ENCODE results near the gene KCNH1. TPM values are rescaled to one million over a fixed set of nuclear protein-coding genes. Genes with fewer than 3 reads are reported as not detected.

KCNH1 gene
- total and polyA plus RNA-seq, 2 experiments from 2014 or later = 0.03 to 0.17 TPM

DNA sequence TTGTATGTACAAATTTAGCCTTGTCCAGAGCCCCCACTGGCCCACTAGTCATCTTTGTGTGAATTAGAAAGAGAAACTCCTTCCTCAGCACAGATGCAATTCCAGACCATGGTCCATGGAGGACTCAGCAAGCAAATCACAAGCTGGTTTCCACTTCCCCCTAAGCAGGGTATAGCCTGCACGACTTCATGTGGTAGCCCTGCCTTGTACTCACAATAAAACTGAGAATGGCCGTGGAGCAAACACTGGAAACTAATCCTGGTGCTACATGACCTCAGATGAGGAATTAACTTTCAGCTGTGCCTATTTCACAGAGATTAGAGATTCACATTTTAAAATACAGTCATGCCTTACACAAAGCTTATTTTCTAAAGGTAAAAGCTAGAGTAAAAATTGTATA lies 32.5 kb downstream of the KCNH1 start:
- Histone ChIP-seq H3K27me3 (no peaks in the 10 kb centered on the region), H2AFZ (no peak overlapping the region), H3K36me3 (replicated peaks; ENCODE audit: insufficient read depth, low read depth) (no peaks in the 10 kb centered on the region), H3K79me2 (no peaks in the 10 kb centered on the region), H3K4me3 (no peak overlapping the region), H3K9me2 (replicated peaks; ENCODE audit: insufficient read depth) (no peaks in the 10 kb centered on the region), H3K27ac (no peak overlapping the region), H3K9me3 (ENCODE audit: low read depth) (no peaks in the 10 kb centered on the region), H3K4me2 (no peak overlapping the region), H4K20me1 (ENCODE audit: insufficient read depth, poor library complexity, severe bottlenecking) (no peaks in the 10 kb centered on the region), H3K4me1 (ENCODE audit: insufficient read depth) (no peaks in the 10 kb centered on the region)
- TF ChIP-seq EZH2 (IDR thresholded peaks at IDR 0.05; ENCODE audit: borderline replicate concordance) = no peak
- TF ChIP-seq EZH2phosphoT487 (IDR thresholded peaks at IDR 0.05; ENCODE audit: low read depth, severe bottlenecking, unreplicated experiment) = no peak
- TF ChIP-seq, protein P1, sequence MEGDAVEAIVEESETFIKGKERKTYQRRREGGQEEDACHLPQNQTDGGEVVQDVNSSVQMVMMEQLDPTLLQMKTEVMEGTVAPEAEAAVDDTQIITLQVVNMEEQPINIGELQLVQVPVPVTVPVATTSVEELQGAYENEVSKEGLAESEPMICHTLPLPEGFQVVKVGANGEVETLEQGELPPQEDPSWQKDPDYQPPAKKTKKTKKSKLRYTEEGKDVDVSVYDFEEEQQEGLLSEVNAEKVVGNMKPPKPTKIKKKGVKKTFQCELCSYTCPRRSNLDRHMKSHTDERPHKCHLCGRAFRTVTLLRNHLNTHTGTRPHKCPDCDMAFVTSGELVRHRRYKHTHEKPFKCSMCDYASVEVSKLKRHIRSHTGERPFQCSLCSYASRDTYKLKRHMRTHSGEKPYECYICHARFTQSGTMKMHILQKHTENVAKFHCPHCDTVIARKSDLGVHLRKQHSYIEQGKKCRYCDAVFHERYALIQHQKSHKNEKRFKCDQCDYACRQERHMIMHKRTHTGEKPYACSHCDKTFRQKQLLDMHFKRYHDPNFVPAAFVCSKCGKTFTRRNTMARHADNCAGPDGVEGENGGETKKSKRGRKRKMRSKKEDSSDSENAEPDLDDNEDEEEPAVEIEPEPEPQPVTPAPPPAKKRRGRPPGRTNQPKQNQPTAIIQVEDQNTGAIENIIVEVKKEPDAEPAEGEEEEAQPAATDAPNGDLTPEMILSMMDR (IDR thresholded peaks at IDR 0.05; ENCODE audit: poor library complexity) = no peak
- WGBS (ENCODE audit: low lambda C conversion rate, missing lambda C conversion rate) = 59% methylated on average over 2 of the region's 2 CpGs
- no peak for DNase-seq (ENCODE audit: low spot score)

DNA sequence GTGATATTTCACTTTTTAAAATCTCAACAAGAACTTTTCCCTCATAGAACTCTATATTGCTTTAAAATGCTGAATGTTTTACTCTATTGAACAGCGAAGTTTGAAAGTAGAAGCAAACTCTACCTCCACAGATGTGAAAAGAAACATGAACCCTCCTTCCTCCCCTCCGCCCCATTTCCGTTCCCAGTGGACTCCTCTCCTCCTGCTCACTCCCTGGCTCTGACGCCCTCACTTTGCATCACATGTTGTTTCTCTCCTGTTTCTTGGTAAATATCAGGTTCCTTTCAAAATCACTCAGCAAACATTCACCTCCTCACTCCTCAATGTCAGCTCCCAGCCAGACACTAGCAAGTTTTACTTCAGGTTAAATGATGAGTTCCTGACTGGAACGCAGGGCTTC lies 34.6 kb downstream of the KCNH1 start:
- H3K36me3 ChIP-seq (replicated peaks; ENCODE audit: insufficient read depth, low read depth) = no peaks in the 10 kb centered on the region
- H3K4me3 ChIP-seq = no peak overlapping the region
- no peaks in the 10 kb centered on the region for H3K27me3 ChIP-seq
- H2AFZ ChIP-seq = no peak overlapping the region
- TF ChIP-seq EZH2phosphoT487 (IDR thresholded peaks at IDR 0.05; ENCODE audit: low read depth, severe bottlenecking, unreplicated experiment) (no peak), EZH2 (IDR thresholded peaks at IDR 0.05; ENCODE audit: borderline replicate concordance) (no peak)
- TF ChIP-seq, protein P1 (IDR thresholded peaks at IDR 0.05; ENCODE audit: poor library complexity) = no peak
- WGBS (ENCODE audit: low lambda C conversion rate, missing lambda C conversion rate) = 67% methylated on average over 5 of the region's 5 CpGs
- no peaks in the 10 kb centered on the region for H3K9me2 ChIP-seq (replicated peaks; ENCODE audit: insufficient read depth)
- H3K79me2 ChIP-seq = no peaks in the 10 kb centered on the region
- no peak overlapping the region for H3K4me2 ChIP-seq
- DNase-seq (ENCODE audit: low spot score) = no peak
- H3K9me3 ChIP-seq (ENCODE audit: low read depth) = no peaks in the 10 kb centered on the region
- no peaks in the 10 kb centered on the region for H4K20me1 ChIP-seq (ENCODE audit: insufficient read depth, poor library complexity, severe bottlenecking)
- H3K4me1 ChIP-seq (ENCODE audit: insufficient read depth) = no peaks in the 10 kb centered on the region
- H3K27ac ChIP-seq = no peak overlapping the region

DNA sequence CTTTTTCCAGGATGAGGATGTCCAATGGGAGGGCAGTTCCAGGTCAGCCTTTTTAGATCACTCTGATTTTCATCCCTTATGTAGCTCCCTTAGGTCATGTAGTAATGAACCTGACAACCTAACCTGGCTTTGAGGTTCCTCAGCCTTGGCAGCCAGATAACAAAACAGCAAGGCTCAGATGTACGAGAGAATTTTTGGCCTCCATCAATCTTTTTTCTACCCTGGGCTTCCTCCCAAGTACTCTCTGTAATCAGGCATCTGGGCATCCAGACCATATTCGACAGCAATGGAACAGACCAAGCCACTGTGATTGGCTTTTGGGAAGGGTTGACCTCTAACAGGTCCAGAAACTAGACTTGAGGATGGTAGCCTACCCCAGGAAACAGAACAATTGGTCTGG lies 38.6 kb downstream of the KCNH1 start:
- TF ChIP-seq EZH2phosphoT487 (IDR thresholded peaks at IDR 0.05; ENCODE audit: low read depth, severe bottlenecking, unreplicated experiment) = no peak
- no peak for TF ChIP-seq EZH2 (IDR thresholded peaks at IDR 0.05; ENCODE audit: borderline replicate concordance)
- TF ChIP-seq, protein P1 (IDR thresholded peaks at IDR 0.05; ENCODE audit: poor library complexity) = no peak
- 90% methylated on average over 2 of the region's 2 CpGs for WGBS (ENCODE audit: low lambda C conversion rate, missing lambda C conversion rate)
- H3K4me3 ChIP-seq = no peak overlapping the region
- H3K36me3 ChIP-seq (replicated peaks; ENCODE audit: insufficient read depth, low read depth) = no peaks in the 10 kb centered on the region
- no peak for DNase-seq (ENCODE audit: low spot score)
- no peak overlapping the region for H3K4me2 ChIP-seq
- no peak overlapping the region for H3K27ac ChIP-seq
- no peaks in the 10 kb centered on the region for H3K79me2 ChIP-seq
- H3K27me3 ChIP-seq = no peaks in the 10 kb centered on the region
- H3K4me1 ChIP-seq (ENCODE audit: insufficient read depth) = no peaks in the 10 kb centered on the region
- no peaks in the 10 kb centered on the region for H3K9me3 ChIP-seq (ENCODE audit: low read depth)
- no peaks in the 10 kb centered on the region for H4K20me1 ChIP-seq (ENCODE audit: insufficient read depth, poor library complexity, severe bottlenecking)
- no peaks in the 10 kb centered on the region for H3K9me2 ChIP-seq (replicated peaks; ENCODE audit: insufficient read depth)
- no peak overlapping the region for H2AFZ ChIP-seq

DNA sequence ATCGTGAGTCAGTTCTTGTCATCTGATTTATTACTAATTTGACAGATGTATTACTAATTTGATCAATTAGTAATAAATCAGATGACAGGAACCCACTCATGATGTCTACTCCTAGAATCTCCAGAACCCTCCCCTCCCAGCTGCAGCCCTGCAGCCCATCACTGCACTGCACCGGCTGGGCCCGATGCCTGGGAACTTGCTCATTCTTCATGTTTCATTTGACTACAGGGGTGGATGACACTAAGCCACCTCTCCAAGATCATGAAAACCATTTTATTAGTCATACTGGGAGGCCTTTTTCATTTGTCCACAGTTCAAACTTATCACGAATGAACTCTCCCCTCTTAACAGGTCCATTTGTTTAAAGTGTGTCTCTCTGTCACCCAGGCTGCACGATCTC lies 41.0 kb downstream of the KCNH1 start:
- TF ChIP-seq EZH2phosphoT487 (IDR thresholded peaks at IDR 0.05; ENCODE audit: low read depth, severe bottlenecking, unreplicated experiment) = no peak
- TF ChIP-seq, protein P1 (IDR thresholded peaks at IDR 0.05; ENCODE audit: poor library complexity) = no peak
- TF ChIP-seq EZH2 (IDR thresholded peaks at IDR 0.05; ENCODE audit: borderline replicate concordance) = no peak
- no peak overlapping the region for H3K27ac ChIP-seq
- no peaks in the 10 kb centered on the region for H3K4me1 ChIP-seq (ENCODE audit: insufficient read depth)
- no peak overlapping the region for H2AFZ ChIP-seq
- H3K4me3 ChIP-seq = no peak overlapping the region
- H4K20me1 ChIP-seq (ENCODE audit: insufficient read depth, poor library complexity, severe bottlenecking) = no peaks in the 10 kb centered on the region
- WGBS (ENCODE audit: low lambda C conversion rate, missing lambda C conversion rate) = 96% methylated on average over 5 of the region's 5 CpGs
- no peaks in the 10 kb centered on the region for H3K9me3 ChIP-seq (ENCODE audit: low read depth)
- no peak for DNase-seq (ENCODE audit: low spot score)
- H3K9me2 ChIP-seq (replicated peaks; ENCODE audit: insufficient read depth) = no peaks in the 10 kb centered on the region
- H3K27me3 ChIP-seq = no peaks in the 10 kb centered on the region
- H3K36me3 ChIP-seq (replicated peaks; ENCODE audit: insufficient read depth, low read depth) = no peaks in the 10 kb centered on the region
- no peak overlapping the region for H3K4me2 ChIP-seq
- no peaks in the 10 kb centered on the region for H3K79me2 ChIP-seq
